ES-I3 (cell line): ENCODE data around the gene PIGBOS1.
"Not testable (repeated sequence)": the region's sequence is repeated elsewhere in the genome, so short reads cannot be mapped to it uniquely, and the experiment has no call there.

Experiments used
- H3K36me3 ChIP-seq: 2 replicates; pipeline ENCODE4 v1.6.1; 2013; ENCODE audit warnings: mild to moderate bottlenecking, low read length, control low read depth, moderate library complexity; ENCODE audit not compliant: insufficient read depth
- H3K4me1 ChIP-seq: 2 replicates; pipeline ENCODE4 v1.6.1; 2013; ENCODE audit warnings: mild to moderate bottlenecking, control low read depth, low read length; ENCODE audit not compliant: insufficient read depth
- H3K9ac ChIP-seq: 2 replicates; pipeline ENCODE4 v1.6.1; 2013; ENCODE audit warnings: low read depth, mild to moderate bottlenecking, low read length, moderate library complexity
- H3K9me3 ChIP-seq: 2 replicates; pipeline ENCODE4 v1.6.1; 2013; ENCODE audit warnings: mild to moderate bottlenecking, low read length, moderate library complexity; ENCODE audit not compliant: control insufficient read depth, insufficient read depth

The PIGBOS1 gene

GRCh38 chr15:55334997-55335396 lies 16.1 kb upstream of the PIGBOS1 start:
- H3K9me3 ChIP-seq = no peaks in the 10 kb centered on the region
- H3K4me1 ChIP-seq = no peaks in the 10 kb centered on the region
- no peak overlapping the region for H3K9ac ChIP-seq
- no peaks in the 10 kb centered on the region for H3K36me3 ChIP-seq

- no peaks in the 10 kb centered on the region for H3K4me1 ChIP-seq
- H3K9ac ChIP-seq = no peak overlapping the region
- no peaks in the 10 kb centered on the region for H3K9me3 ChIP-seq
- H3K36me3 ChIP-seq = no peaks in the 10 kb centered on the region
These were observed 15.4 kb upstream of the PIGBOS1 start for GRCh38 chr15:55334371-55334770.

- H3K9me3 ChIP-seq = no peaks in the 10 kb centered on the region
- no peaks in the 10 kb centered on the region; the same call in 1 of the 2 replicates for H3K36me3 ChIP-seq
- H3K9ac ChIP-seq = no peak overlapping the region
- peaks cover 1% of the 10 kb centered on the region for H3K4me1 ChIP-seq
These were observed 8.5 kb upstream of the PIGBOS1 start for GRCh38 chr15:55327387-55327786.

GRCh38 chr15:55322467-55322866 lies 3.5 kb upstream of the PIGBOS1 start:
- H3K4me1 ChIP-seq = peaks cover 6% of the 10 kb centered on the region
- H3K9me3 ChIP-seq = no peaks in the 10 kb centered on the region
- no peak overlapping the region for H3K9ac ChIP-seq
- H3K36me3 ChIP-seq = no peaks in the 10 kb centered on the region; the same call in 1 of the 2 replicates

GRCh38 chr15:55320963-55321362 lies 2.0 kb upstream of the PIGBOS1 start:
- Histone ChIP-seq H3K36me3 (no peaks in the 10 kb centered on the region; the same call in 1 of the 2 replicates), H3K9me3 (no peaks in the 10 kb centered on the region), H3K9ac (no peak overlapping the region), H3K4me1 (peaks cover 6% of the 10 kb centered on the region)

GRCh38 chr15:55320238-55320550 lies 1.3 kb upstream of the PIGBOS1 start:
- Histone ChIP-seq H3K9ac (no peak overlapping the region), H3K9me3 (no peaks in the 10 kb centered on the region), H3K4me1 (peaks cover 6% of the 10 kb centered on the region), H3K36me3 (no peaks in the 10 kb centered on the region; the same call in 1 of the 2 replicates)

- H3K4me1 ChIP-seq = peaks cover 6% of the 10 kb centered on the region
- H3K9ac ChIP-seq = peak overlapping the region; percentile 75; the same call in 1 of the 2 replicates
- no peaks in the 10 kb centered on the region; the same call in 1 of the 2 replicates for H3K36me3 ChIP-seq
- no peaks in the 10 kb centered on the region for H3K9me3 ChIP-seq
These were observed 764 bp upstream of the PIGBOS1 start for GRCh38 chr15:55319537-55320237.

- H3K9ac ChIP-seq, H3K4me1 ChIP-seq, H3K36me3 ChIP-seq, H3K9me3 ChIP-seq: not testable (repeated sequence)
These were observed 16.1 kb downstream of the PIGBOS1 start for GRCh38 chr15:55302801-55303200.

GRCh38 chr15:55297315-55297714 lies 21.6 kb downstream of the PIGBOS1 start:
- H3K9ac ChIP-seq = no peak overlapping the region
- no peaks in the 10 kb centered on the region for H3K4me1 ChIP-seq
- no peaks in the 10 kb centered on the region for H3K9me3 ChIP-seq
- no peaks in the 10 kb centered on the region for H3K36me3 ChIP-seq

- no peaks in the 10 kb centered on the region for H3K9me3 ChIP-seq
- H3K4me1 ChIP-seq = 0 out of 2 replicates have a peak, but pooled peaks cover 3% of the 10 kb centered on the region
- H3K36me3 ChIP-seq = no peaks in the 10 kb centered on the region
- peak overlapping the region; percentile 93 for H3K9ac ChIP-seq
These were observed 28.3 kb downstream of the PIGBOS1 start for GRCh38 chr15:55290528-55291057.

GRCh38 chr15:55289746-55290527 lies 29.0 kb downstream of the PIGBOS1 start, which contains the start of gene RAB27A:
RAB27A (minus strand) TSS chr15:55289813; CDS start chr15:55234934, 54,879 bp downstream.
- H3K36me3 ChIP-seq = no peaks in the 10 kb centered on the region
- no peaks in the 10 kb centered on the region for H3K9me3 ChIP-seq
- H3K9ac ChIP-seq = peak within 1 kb of the TSS; percentile 93
- H3K4me1 ChIP-seq = 0 out of 2 replicates have a peak, but pooled peaks cover 3% of the 10 kb centered on the region

- Histone ChIP-seq H3K4me1 (0 out of 2 replicates have a peak, but pooled peaks cover 3% of the 10 kb centered on the region), H3K9me3 (no peaks in the 10 kb centered on the region), H3K36me3 (no peaks in the 10 kb centered on the region), H3K9ac (peak overlapping the region; percentile 93)
These were observed 29.7 kb downstream of the PIGBOS1 start for GRCh38 chr15:55289011-55289745.

GRCh38 chr15:55288006-55288717 lies 30.8 kb downstream of the PIGBOS1 start:
- no peaks in the 10 kb centered on the region for H3K9me3 ChIP-seq
- H3K9ac ChIP-seq = no peak overlapping the region

More at GRCh38 chr15:55288006-55288717, 30.8 kb downstream of the PIGBOS1 start:
- no peaks in the 10 kb centered on the region for H3K36me3 ChIP-seq
- H3K4me1 ChIP-seq = 0 out of 2 replicates have a peak, but pooled peaks cover 3% of the 10 kb centered on the region
